GM12865 (cell line): ENCODE data around the gene PRKN.
A peak's percentile ranks its signal among the peaks of the same experiment; 100 is the strongest.

Experiments used
- DNase-seq: peaks from one replicate; pipeline ENCODE4 v3.0.0; 2010; ENCODE audit warnings: low read depth
- H3K4me3 ChIP-seq: 2 replicates; pipeline ENCODE4 v1.5.1; 2011; ENCODE audit warnings: mild to moderate bottlenecking, low read depth, low read length, control low read depth
- TF ChIP-seq, protein P1 (sequence below): IDR thresholded peaks from 2 replicates; pipeline ENCODE4 v1.5.1; 2011; ENCODE audit warnings: low read length, control low read depth, low read depth, inconsistent platforms; ENCODE audit not compliant: insufficient read depth; ENCODE audit errors: missing control alignments

The PRKN gene

GRCh38 chr6:161683400-161683799, 1044.2 kb downstream of the PRKN start:
- DNase-seq, result no peak

DNA sequence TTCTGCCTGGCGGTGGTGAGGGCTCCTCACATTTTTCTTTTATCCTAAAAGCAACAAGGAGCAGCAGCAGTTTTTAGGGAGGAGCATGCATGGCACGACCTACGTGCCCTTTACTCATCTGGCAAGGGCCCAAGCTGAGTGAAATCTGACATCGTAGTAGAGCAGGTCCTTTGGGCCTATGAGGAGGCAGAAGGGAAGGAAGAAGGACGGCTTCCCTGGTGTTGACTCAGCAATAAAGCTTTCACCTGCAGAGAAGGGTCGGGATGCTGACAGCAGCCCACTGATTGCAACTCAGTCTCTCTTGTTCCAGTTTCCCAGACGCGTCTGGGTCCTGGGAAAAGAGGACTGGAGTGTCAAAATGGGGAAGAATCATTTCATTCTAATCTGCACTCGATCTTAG, 1044.6 kb downstream of the PRKN start:
- no peak for DNase-seq
- TF ChIP-seq, protein P1, sequence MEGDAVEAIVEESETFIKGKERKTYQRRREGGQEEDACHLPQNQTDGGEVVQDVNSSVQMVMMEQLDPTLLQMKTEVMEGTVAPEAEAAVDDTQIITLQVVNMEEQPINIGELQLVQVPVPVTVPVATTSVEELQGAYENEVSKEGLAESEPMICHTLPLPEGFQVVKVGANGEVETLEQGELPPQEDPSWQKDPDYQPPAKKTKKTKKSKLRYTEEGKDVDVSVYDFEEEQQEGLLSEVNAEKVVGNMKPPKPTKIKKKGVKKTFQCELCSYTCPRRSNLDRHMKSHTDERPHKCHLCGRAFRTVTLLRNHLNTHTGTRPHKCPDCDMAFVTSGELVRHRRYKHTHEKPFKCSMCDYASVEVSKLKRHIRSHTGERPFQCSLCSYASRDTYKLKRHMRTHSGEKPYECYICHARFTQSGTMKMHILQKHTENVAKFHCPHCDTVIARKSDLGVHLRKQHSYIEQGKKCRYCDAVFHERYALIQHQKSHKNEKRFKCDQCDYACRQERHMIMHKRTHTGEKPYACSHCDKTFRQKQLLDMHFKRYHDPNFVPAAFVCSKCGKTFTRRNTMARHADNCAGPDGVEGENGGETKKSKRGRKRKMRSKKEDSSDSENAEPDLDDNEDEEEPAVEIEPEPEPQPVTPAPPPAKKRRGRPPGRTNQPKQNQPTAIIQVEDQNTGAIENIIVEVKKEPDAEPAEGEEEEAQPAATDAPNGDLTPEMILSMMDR, result no peak
- H3K4me3 ChIP-seq, result no peak overlapping the region

More at GRCh38 chr6:161683400-161683799, 1044.2 kb downstream of the PRKN start:
- TF ChIP-seq, protein P1, result no peak
- H3K4me3 ChIP-seq, result no peak overlapping the region

- DNase-seq, result no peak
- TF ChIP-seq, protein P1, result no peak
- no peak overlapping the region for H3K4me3 ChIP-seq
Measured at GRCh38 chr6:161679980-161680538, 1047.5 kb downstream of the PRKN start.

DNA sequence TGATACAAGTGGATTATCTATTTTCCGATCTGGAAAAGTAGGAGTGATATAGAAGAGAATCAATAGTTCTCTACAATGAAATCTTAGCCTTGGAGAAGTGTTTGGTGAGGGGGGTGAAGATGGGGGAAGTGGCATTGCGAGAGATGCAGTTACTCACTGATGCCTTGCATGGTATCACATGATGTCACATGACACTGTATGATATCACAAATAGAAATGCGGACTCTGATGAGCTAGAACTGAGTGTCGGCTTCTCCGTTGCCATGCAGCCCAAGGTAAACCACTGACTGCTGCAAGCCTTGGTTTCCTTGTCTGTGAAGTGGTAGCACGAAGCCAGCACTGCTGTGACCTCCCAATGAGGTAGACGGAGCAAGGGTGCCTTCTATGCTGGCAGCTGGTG, 1050.4 kb downstream of the PRKN start:
- TF ChIP-seq, protein P1, result no peak
- DNase-seq, result no peak
- no peak overlapping the region for H3K4me3 ChIP-seq

- peak; percentile 37 for DNase-seq
- TF ChIP-seq, protein P1, result no peak
- no peak overlapping the region for H3K4me3 ChIP-seq
Measured at GRCh38 chr6:161676586-161676985, 1051.0 kb downstream of the PRKN start.

GRCh38 chr6:161674930-161675682, 1052.5 kb downstream of the PRKN start:
- H3K4me3 ChIP-seq, result no peak overlapping the region
- TF ChIP-seq, protein P1, result no peak
- DNase-seq, result no peak
